Medulla oblongata (tissue), 1 donor: Measurements from ENCODE around the gene NUCB1.
"Not testable (repeated sequence)": the region's sequence is repeated elsewhere in the genome, so short reads cannot be mapped to it uniquely, and the experiment has no call there.

Experiments used
- DNase-seq: peaks from one replicate; pipeline ENCODE4 v3.0.0-alpha.2; 2015; ENCODE audit errors: extremely low spot score

Gene NUCB1

GRCh38 chr19:48874303-48875135 is 25.6 kb upstream of the NUCB1 start:
- DNase-seq = peak; percentile 25

- not testable (repeated sequence) for DNase-seq
Measured at GRCh38 chr19:48876043-48876981, 23.8 kb upstream of the NUCB1 start.

DNA sequence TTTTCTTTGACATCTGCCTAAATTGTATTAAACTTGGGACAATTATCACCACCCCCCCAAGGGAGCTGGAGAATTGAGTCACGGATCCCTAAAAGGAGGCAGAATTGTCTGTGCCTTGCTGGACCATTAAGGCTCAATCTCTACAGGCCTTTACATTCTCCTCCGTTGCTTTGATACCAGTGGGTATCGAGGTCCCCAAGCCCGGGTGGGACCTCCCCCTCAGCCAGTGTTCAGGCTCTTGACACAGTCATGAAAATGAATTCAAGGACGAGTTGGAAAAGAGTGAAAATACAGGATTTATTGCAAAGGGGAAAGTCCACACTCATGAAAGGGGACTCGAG is 22.3 kb upstream of the NUCB1 start:
- no peak for DNase-seq

- no peak for DNase-seq
Measured at GRCh38 chr19:48878196-48879024, 21.7 kb upstream of the NUCB1 start.

- no peak for DNase-seq
Measured at GRCh38 chr19:48879025-48879637, 21.0 kb upstream of the NUCB1 start.

DNA sequence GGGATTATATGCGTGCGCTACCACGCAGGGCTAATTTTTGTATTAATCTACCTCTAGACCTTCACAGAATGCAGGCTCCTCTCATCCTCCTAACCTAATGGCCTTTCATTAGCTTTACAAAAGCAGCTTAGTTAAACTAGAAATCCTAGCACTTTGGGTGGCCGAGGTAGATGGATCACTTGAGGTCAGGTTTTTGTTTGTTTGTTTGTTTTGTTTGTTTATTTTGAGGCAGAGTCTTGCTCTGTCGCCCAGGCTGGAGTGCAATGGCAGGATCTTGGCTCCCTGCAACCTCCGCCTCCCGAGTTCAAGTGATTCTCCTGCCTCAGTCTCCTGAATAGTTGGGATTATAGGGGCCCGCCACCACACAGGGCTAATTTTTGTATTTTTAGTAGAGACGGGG is 20.4 kb upstream of the NUCB1 start:
- not testable (repeated sequence) for DNase-seq

DNA sequence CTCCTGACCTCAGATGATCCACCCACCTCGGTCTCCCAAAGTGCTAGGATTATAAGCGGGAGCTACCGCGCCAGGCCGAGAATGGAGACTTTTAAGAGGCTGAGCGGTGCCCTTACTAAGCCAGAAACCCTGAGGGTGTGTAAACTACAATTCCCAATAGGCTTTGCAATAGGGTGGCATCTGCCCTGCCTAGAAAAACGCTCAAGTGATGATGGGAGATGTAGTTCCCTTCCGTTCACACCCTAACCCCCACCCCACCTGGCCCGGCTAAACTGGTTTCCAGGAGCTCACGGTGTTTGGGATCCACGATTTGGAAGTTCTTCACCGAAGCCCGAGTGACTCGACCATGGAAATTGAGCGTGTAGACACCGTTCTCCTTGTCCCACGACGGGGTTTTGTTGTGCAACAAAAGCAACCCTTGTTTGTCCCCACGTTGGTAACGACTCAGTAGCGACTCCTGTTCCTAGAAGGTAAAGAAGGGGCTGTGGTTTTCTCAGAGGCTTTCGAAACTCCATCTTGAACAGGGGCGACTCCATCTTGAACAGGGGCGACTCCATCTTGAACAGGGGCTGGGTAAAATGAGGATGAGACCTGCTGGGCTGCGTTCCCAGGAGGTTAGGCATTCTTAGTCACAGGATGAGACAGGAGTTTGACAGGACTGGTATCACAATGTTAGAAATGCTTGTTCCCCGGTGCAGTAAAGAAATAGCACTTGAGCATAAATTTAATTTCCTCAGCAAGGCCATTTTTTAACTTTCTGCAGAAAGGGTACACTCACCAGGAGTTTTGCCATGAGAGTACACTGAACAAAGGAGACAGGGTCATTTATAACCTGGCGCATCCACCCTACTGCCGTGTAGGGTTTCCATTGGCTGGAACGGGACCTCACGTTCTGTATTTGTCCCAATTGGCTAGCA is 18.1 kb upstream of the NUCB1 start:
- no peak for DNase-seq

DNA sequence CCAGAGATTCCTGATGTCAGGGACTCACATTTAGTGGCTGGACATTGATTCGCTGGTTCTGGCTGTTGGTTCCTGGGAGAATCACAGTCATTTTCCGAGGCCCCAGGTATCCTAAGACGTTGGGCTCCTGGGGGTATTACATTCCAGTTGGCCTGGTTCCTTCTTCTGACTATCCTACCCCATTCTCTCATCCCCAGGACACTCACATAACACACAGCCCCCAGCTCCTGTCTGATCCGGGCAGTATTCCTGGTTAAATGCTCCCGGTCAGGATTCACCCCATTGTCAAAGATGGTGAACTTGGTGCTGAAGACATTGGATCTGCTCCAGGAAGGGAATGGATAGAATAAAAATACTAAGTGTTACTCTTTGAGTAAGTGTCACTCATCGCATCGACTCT is 16.4 kb upstream of the NUCB1 start:
- no peak for DNase-seq

DNA sequence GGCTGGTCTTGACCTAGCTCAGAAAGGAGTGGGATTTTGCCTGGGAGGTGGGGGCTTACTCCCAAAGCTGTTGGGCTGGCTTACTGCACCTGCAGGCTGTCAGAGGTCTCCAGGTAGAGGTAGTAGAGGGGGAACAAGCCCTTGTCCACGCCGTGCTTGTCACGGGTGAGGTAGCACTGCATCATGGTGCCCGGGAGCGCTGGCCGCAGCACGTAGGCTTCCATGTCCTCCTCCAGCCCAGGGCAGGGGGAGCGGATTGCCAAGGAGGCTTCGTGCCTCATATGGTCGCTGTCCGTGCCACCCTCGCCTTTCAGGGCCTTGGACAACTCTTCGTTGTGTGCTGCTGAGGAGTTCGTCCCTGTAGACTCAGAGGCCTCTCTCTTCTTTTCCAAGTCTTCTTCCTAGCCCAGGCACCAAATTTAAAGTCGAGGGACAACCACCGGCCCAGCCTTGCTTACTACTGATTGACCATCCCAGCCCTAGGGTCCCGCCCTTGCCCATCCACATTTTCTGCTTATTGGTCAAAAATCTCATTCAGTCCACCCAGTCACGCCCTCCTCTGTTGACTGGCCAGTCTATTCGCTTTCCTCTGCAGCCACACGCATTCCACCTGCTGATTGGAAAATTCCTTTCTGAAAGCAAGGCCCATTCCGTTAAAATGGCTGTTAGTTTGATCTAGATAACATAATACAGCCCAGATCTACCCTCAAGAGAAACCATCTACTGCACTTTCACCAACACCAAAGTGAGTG is 12.1 kb upstream of the NUCB1 start:
- DNase-seq = no peak

GRCh38 chr19:48889496-48889895 is 10.6 kb upstream of the NUCB1 start:
- DNase-seq = not testable (repeated sequence)

DNA sequence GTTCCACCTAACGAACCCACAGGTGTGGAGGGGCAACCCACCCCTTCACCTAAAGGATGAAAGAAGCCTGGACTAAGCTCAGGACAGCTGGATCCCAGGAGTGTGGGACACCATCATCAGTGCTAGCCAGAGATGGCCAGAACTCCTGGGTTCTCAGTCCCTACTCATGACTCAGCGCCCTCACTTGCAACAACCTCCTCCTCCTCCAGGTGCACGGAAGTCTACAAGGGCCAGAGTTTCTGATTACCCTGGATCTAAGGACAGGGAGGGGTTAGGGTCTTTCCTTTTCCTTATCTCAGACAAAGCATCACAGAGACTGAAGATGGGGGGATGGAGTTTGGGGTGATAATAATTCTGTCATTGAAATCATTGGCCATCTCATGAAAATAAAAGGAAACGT is 9.6 kb upstream of the NUCB1 start:
- DNase-seq = no peak

- DNase-seq = no peak
Measured at GRCh38 chr19:48895226-48895625, 4.9 kb upstream of the NUCB1 start.

GRCh38 chr19:48896191-48896720 is 3.9 kb upstream of the NUCB1 start:
- DNase-seq = peak; percentile 32

- DNase-seq = no peak
Measured at GRCh38 chr19:48897181-48897580, 2.9 kb upstream of the NUCB1 start.

DNA sequence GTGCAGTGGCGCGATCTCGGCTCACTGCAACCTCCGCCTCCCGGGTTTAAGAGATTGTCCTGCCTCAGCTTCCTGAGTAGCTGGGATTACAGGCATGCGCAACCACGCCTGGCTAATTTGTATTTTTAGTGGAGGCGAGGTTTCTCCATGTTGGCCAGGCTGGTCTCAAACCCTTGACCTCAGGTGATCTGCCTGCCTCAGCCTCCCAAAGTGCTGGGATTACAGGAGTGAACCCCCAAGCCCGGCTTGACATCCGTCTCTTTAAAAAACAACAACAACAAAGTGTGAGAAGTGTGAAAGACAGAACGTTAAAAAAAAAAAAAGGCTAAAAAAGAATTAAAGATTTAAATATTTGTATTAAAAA is 744 bp upstream of the NUCB1 start:
- not testable (repeated sequence) for DNase-seq

DNA sequence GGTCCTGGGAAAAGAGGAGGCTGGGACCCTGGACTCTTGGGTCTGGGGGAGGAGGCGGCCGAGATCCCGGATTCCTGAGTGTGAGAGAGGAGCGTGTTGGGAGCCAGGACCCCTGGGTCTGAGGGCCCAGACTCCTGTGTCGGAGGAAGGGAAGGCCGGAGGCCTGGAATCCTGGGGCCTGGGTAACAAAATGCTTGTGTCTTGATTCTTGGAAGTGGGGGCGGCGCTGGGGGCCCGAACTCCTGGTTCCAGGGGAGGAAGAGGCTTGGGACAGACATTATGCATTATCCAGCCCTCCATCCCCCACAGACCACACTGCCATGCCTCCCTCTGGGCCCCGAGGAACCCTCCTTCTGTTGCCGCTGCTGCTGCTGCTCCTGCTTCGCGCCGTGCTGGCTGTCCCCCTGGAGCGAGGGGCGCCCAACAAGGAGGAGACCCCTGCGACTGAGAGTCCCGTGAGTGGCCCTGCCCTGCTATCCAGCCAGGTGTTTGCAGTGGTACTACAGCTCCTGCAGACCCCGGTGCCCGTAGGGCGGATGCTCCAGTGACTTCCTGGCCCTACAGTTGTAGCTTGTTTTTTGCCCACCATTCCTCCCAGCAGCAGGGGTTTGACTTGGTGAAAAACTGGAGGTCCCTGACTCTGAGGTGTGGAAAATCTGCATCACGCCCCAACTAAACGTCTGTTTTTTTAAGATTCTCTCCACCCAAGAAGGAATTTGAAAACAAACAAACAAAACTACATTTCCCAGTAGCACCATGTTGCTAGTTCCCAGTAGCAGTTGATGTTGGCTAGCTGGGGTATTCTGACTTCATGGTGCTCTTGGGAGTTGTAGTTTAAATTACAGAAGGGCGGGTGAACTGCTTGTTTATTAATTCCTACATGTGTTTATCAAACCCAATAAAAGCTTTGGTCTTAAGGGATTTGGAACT is 630 bp downstream of the NUCB1 start:
- DNase-seq = peak; percentile 31

- DNase-seq = not testable (repeated sequence)
Measured at GRCh38 chr19:48902291-48902690, 2.2 kb downstream of the NUCB1 start.

GRCh38 chr19:48903788-48904187 is 3.7 kb downstream of the NUCB1 start:
- DNase-seq = not testable (repeated sequence)
